KG1 (cell line): Measurements from ENCODE around the gene SYT7.
A peak's percentile ranks its signal among the peaks of the same experiment; 100 is the strongest.

Source experiments
- DNase-seq: peaks from one replicate; lab custom pipeline; 2025; lab: John Stamatoyannopoulos, UW

The SYT7 gene

GRCh38 chr11:61514050-61514917 lies 66.6 kb downstream of the SYT7 start:
- no peak for DNase-seq

GRCh38 chr11:61513143-61513765 lies 67.6 kb downstream of the SYT7 start:
- no peak for DNase-seq

GRCh38 chr11:61512435-61512834 lies 68.4 kb downstream of the SYT7 start:
- no peak for DNase-seq

- DNase-seq: no peak
These were observed 69.5 kb downstream of the SYT7 start for GRCh38 chr11:61511383-61511782.

- no peak for DNase-seq
These were observed 69.9 kb downstream of the SYT7 start for GRCh38 chr11:61510974-61511373.

- DNase-seq: no peak
These were observed 70.5 kb downstream of the SYT7 start for GRCh38 chr11:61510166-61510919.

- peak; percentile 72 for DNase-seq
These were observed 71.5 kb downstream of the SYT7 start for GRCh38 chr11:61509043-61510029.

- no peak for DNase-seq
These were observed 72.7 kb downstream of the SYT7 start, which contains the start of gene LRRC10B for GRCh38 chr11:61507962-61508861. Gene LRRC10B (plus strand): TSS chr11:61508749. CDS start chr11:61508999, 250 bp downstream.

GRCh38 chr11:61507012-61507768 lies 73.7 kb downstream of the SYT7 start:
- DNase-seq: no peak

- no peak for DNase-seq
These were observed 75.2 kb downstream of the SYT7 start for GRCh38 chr11:61505640-61506155.

GRCh38 chr11:61505106-61505505 lies 75.8 kb downstream of the SYT7 start:
- DNase-seq: no peak

- no peak for DNase-seq
These were observed 77.6 kb downstream of the SYT7 start for GRCh38 chr11:61503135-61503770.

- DNase-seq: no peak
These were observed 78.4 kb downstream of the SYT7 start for GRCh38 chr11:61502522-61502921.

GRCh38 chr11:61499816-61500491 lies 80.9 kb downstream of the SYT7 start:
- no peak for DNase-seq

GRCh38 chr11:61498767-61499341 lies 82.0 kb downstream of the SYT7 start:
- no peak for DNase-seq

- DNase-seq: no peak
These were observed 83.0 kb downstream of the SYT7 start for GRCh38 chr11:61497876-61498275.

GRCh38 chr11:61497473-61497872 lies 83.4 kb downstream of the SYT7 start:
- DNase-seq: no peak
